IPS-NIHi11 (cell line): ENCODE measurements around the gene JOSD2.
"Not testable (repeated sequence)": the region's sequence is repeated elsewhere in the genome, so short reads cannot be mapped to it uniquely, and the experiment has no call there.

ENCODE experiments used
- DNase-seq: peaks from one replicate; pipeline ENCODE4 v3.0.0; 2012; ENCODE audit warnings: mixed read lengths, low spot score

The JOSD2 gene

GRCh38 chr19:50546527-50547221, 35.7 kb upstream of the JOSD2 start:
- no peak for DNase-seq

GRCh38 chr19:50542943-50543342, 32.0 kb upstream of the JOSD2 start:
- no peak for DNase-seq

GRCh38 chr19:50537769-50538230, 26.8 kb upstream of the JOSD2 start:
- peak; percentile 96 for DNase-seq

GRCh38 chr19:50537306-50537685, 26.3 kb upstream of the JOSD2 start:
- DNase-seq = no peak

- no peak for DNase-seq
Measured at GRCh38 chr19:50536662-50537305, 25.8 kb upstream of the JOSD2 start.

- DNase-seq = no peak
Measured at GRCh38 chr19:50535672-50536187, 24.7 kb upstream of the JOSD2 start.

GRCh38 chr19:50534478-50534877, 23.5 kb upstream of the JOSD2 start:
- no peak for DNase-seq

- no peak for DNase-seq
Measured at GRCh38 chr19:50532952-50533351, 22.0 kb upstream of the JOSD2 start.

- DNase-seq = no peak
Measured at GRCh38 chr19:50531171-50531612, 20.2 kb upstream of the JOSD2 start.

- not testable (repeated sequence) for DNase-seq
Measured at GRCh38 chr19:50528052-50528451, 17.1 kb upstream of the JOSD2 start.

GRCh38 chr19:50522881-50523280, 11.9 kb upstream of the JOSD2 start:
- DNase-seq = no peak

GRCh38 chr19:50520822-50521465, 10.0 kb upstream of the JOSD2 start:
- no peak for DNase-seq

GRCh38 chr19:50519006-50519575, 8.1 kb upstream of the JOSD2 start:
- no peak for DNase-seq

GRCh38 chr19:50518091-50519005, 7.4 kb upstream of the JOSD2 start:
- peak; percentile 71 for DNase-seq

GRCh38 chr19:50517704-50518075, 6.7 kb upstream of the JOSD2 start:
- no peak for DNase-seq

- DNase-seq = no peak
Measured at GRCh38 chr19:50516964-50517703, 6.1 kb upstream of the JOSD2 start.

GRCh38 chr19:50516456-50516855, 5.5 kb upstream of the JOSD2 start:
- no peak for DNase-seq

GRCh38 chr19:50515168-50515561, 4.2 kb upstream of the JOSD2 start:
- no peak for DNase-seq

- DNase-seq = no peak
Measured at GRCh38 chr19:50514346-50515167, 3.6 kb upstream of the JOSD2 start.

- DNase-seq = no peak
Measured at GRCh38 chr19:50513746-50514345, 2.9 kb upstream of the JOSD2 start, which contains the start of gene ASPDH. Gene ASPDH, minus strand, starts transcription at chr19:50513913. Its CDS starts 90 bp downstream, at chr19:50513823.
